ENCODE measurements around the gene SKA3. TPM values are rescaled to one million over a fixed set of nuclear protein-coding genes. Genes with fewer than 3 reads are reported as not detected.
"Not testable (repeated sequence)": the region's sequence is repeated elsewhere in the genome, so short reads cannot be mapped to it uniquely, and the experiment has no call there.

The SKA3 gene
- 37.2 and 39.2 TPM in 2 replicates for total RNA-seq (2014; rRNA removed; shearing (Covaris generic))

- peak; percentile 90 for DNase-seq (ENCODE audit: low read depth)
These were observed at the start of gene SKA3, which contains the start of gene MRPL57 for GRCh38 chr13:21176215-21176981. SKA3 (minus strand) TSS chr13:21176552; CDS start chr13:21176477, 75 bp downstream. MRPL57 (plus strand) TSS chr13:21176658; CDS start chr13:21176917, 259 bp downstream.

GRCh38 chr13:21225082-21225481 lies 48.7 kb upstream of the SKA3 start:
- no peak for DNase-seq (ENCODE audit: low read depth)

GRCh38 chr13:21221268-21221667 lies 44.9 kb upstream of the SKA3 start:
- no peak for DNase-seq (ENCODE audit: low read depth)

GRCh38 chr13:21219716-21220115 lies 43.4 kb upstream of the SKA3 start:
- DNase-seq (ENCODE audit: low read depth), result not testable (repeated sequence)

GRCh38 chr13:21219036-21219381 lies 42.7 kb upstream of the SKA3 start:
- DNase-seq (ENCODE audit: low read depth), result no peak

- DNase-seq (ENCODE audit: low read depth), result peak; percentile 15
These were observed 42.1 kb upstream of the SKA3 start for GRCh38 chr13:21218351-21219035.

GRCh38 chr13:21216332-21216731 lies 40.0 kb upstream of the SKA3 start:
- DNase-seq (ENCODE audit: low read depth), result no peak

- DNase-seq (ENCODE audit: low read depth), result not testable (repeated sequence)
These were observed 39.1 kb upstream of the SKA3 start for GRCh38 chr13:21215419-21215818.

- no peak for DNase-seq (ENCODE audit: low read depth)
These were observed 35.9 kb upstream of the SKA3 start for GRCh38 chr13:21212138-21212775.

- DNase-seq (ENCODE audit: low read depth), result no peak
These were observed 32.4 kb upstream of the SKA3 start for GRCh38 chr13:21208652-21209154.

GRCh38 chr13:21202767-21203531 lies 26.6 kb upstream of the SKA3 start:
- DNase-seq (ENCODE audit: low read depth), result peak; percentile 10

- not testable (repeated sequence) for DNase-seq (ENCODE audit: low read depth)
These were observed 25.3 kb upstream of the SKA3 start for GRCh38 chr13:21201456-21202190.

- not testable (repeated sequence) for DNase-seq (ENCODE audit: low read depth)
These were observed 22.0 kb upstream of the SKA3 start for GRCh38 chr13:21198391-21198790.

- not testable (repeated sequence) for DNase-seq (ENCODE audit: low read depth)
These were observed 21.4 kb upstream of the SKA3 start for GRCh38 chr13:21197606-21198225.

- DNase-seq (ENCODE audit: low read depth), result peak; percentile 35
These were observed 18.4 kb upstream of the SKA3 start for GRCh38 chr13:21194756-21195155.

GRCh38 chr13:21186410-21186809 lies 10.1 kb upstream of the SKA3 start:
- DNase-seq (ENCODE audit: low read depth), result not testable (repeated sequence)

GRCh38 chr13:21181671-21182070 lies 5.3 kb upstream of the SKA3 start:
- DNase-seq (ENCODE audit: low read depth), result no peak

GRCh38 chr13:21176982-21177284 lies 581 bp upstream of the SKA3 start:
- DNase-seq (ENCODE audit: low read depth), result no peak

- peak; percentile 54 for DNase-seq (ENCODE audit: low read depth)
These were observed 617 bp downstream of the SKA3 start for GRCh38 chr13:21175656-21176214.

- DNase-seq (ENCODE audit: low read depth), result not testable (repeated sequence)
These were observed 2.6 kb downstream of the SKA3 start for GRCh38 chr13:21173767-21174166.
